Measurements from ENCODE around the gene TSTD1.
A peak's percentile ranks its signal among the peaks of the same experiment; 100 is the strongest.
"Not testable (repeated sequence)": the region's sequence is repeated elsewhere in the genome, so short reads cannot be mapped to it uniquely, and the experiment has no call there.

Gene TSTD1

GRCh38 chr1:161009602-161010211, 29.1 kb downstream of the TSTD1 start:
- no peak for DNase-seq

- DNase-seq, result no peak
These were observed 29.8 kb downstream of the TSTD1 start for GRCh38 chr1:161008869-161009510.

DNA sequence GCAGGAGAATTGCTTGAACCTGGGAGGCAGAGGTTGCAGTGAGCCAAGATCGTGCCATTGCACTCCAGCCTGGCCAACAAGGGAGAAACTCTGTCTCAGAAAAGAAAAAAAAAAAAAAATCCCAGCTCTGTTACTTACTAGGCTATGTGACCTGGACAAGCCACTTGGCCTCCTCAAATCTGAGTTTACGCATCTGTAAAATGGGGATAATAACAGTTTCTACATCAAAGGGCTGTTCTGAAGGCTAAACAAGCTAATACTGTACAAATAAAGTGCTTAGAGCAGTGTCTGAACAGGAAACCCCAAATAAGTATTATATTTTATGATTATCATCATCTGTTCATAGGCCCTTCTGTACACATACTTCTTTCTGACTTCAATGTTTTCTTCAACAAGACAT, 31.4 kb downstream of the TSTD1 start:
- DNase-seq, result no peak

GRCh38 chr1:161006563-161006962, 32.2 kb downstream of the TSTD1 start:
- no peak for DNase-seq

- DNase-seq, result no peak
These were observed 37.2 kb downstream of the TSTD1 start for GRCh38 chr1:161001525-161001924.

GRCh38 chr1:161000736-161001480, 37.9 kb downstream of the TSTD1 start:
- no peak for DNase-seq

DNA sequence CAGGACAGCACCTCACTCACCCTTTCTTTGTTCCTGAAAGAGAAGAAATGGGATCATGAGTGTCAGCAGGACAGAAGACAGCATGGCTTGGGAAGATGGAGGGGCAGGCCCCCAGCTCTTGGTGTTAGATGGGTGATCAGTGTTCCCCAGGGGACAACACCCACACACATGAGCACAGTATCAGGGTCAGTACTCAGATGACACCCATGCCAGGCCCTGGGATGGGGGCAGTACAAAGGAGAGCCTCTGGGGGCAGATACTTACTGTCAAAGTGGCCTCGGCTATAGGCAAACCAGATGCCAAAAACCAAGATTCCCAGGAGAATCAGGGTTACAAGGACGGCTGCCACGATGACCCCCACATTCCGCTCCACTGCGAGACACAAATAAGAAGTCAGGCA, 39.4 kb downstream of the TSTD1 start:
- no peak for DNase-seq

GRCh38 chr1:160997323-160998038, 41.3 kb downstream of the TSTD1 start:
- DNase-seq, result peak in 27 of 56 donors; percentile 1 to 57 (median 11)

GRCh38 chr1:160996178-160996577, 42.6 kb downstream of the TSTD1 start:
- no peak for DNase-seq

GRCh38 chr1:160993544-160994193, 45.1 kb downstream of the TSTD1 start:
- DNase-seq, result no peak

- DNase-seq, result not testable (repeated sequence)
These were observed 46.7 kb downstream of the TSTD1 start for GRCh38 chr1:160992036-160992435.

All from nucleus accumbens (tissue), 56 donors.